A673 (cell line): Measurements from ENCODE around the gene BSPRY. TPM values are rescaled to one million over a fixed set of nuclear protein-coding genes. Genes with fewer than 3 reads are reported as not detected.

Experiments used
- BruUV-seq: library from RNA; stranded (reverse); fragments of 400-500 nt; replicated peaks from 2 replicates; lab custom pipeline; 2021; lab: Mats Ljungman, UMichigan
- CTCF ChIA-PET: fragments of 300-600 bp; sonication (Branson Sonifier 250); formaldehyde crosslinking; loops from one replicate; lab custom pipeline; 2022; ENCODE audit warnings: antibody characterized with exemption; lab: Charles Lee
- POLR2A ChIA-PET: fragments of 300-600 bp; sonication (Branson Sonifier 250); formaldehyde crosslinking; loops from one replicate; lab custom pipeline; 2022; ENCODE audit warnings: antibody characterized with exemption; ENCODE audit not compliant: low non-redundant PET; lab: Charles Lee
- DNase-seq: peaks from one replicate; pipeline ENCODE4 v3.0.0-alpha.2; 2015; ENCODE audit warnings: low spot score
- H3K27ac ChIP-seq: fragments of 200-600 bp; sonication (generic); 2 replicates; pipeline ENCODE4 v1.5.1; 2016; ENCODE audit warnings: mixed run types, low read depth, mild to moderate bottlenecking, mixed read lengths, antibody characterized with exemption, low read length; ENCODE audit not compliant: poor library complexity, severe bottlenecking
- H3K27me3 ChIP-seq: fragments of 200-600 bp; sonication (generic); replicated peaks from 2 replicates; pipeline ENCODE4 v1.6.1; 2017; ENCODE audit warnings: mixed run types, low read depth, mild to moderate bottlenecking, mixed read lengths, antibody characterized with exemption, low read length; ENCODE audit not compliant: insufficient read depth, poor library complexity
- H3K36me3 ChIP-seq: fragments of 200-600 bp; sonication (generic); 2 replicates; pipeline ENCODE4 v1.6.1; 2016; ENCODE audit warnings: mixed run types, mild to moderate bottlenecking, mixed read lengths, antibody characterized with exemption, low read length; ENCODE audit not compliant: insufficient read depth, poor library complexity, severe bottlenecking
- H3K4me1 ChIP-seq: fragments of 200-600 bp; sonication (generic); 2 replicates; pipeline ENCODE4 v1.6.1; 2017; ENCODE audit warnings: mixed run types, mild to moderate bottlenecking, mixed read lengths, antibody characterized with exemption, low read length; ENCODE audit not compliant: insufficient read depth, poor library complexity, severe bottlenecking
- H3K4me3 ChIP-seq: fragments of 200-600 bp; sonication (generic); 2 replicates; pipeline ENCODE4 v1.5.1; 2016; ENCODE audit warnings: low read depth, mixed run types, mild to moderate bottlenecking, mixed read lengths, low read length; ENCODE audit not compliant: poor library complexity, severe bottlenecking
- H3K9me3 ChIP-seq: fragments of 200-600 bp; sonication (generic); 2 replicates; pipeline ENCODE4 v1.6.1; 2016; ENCODE audit warnings: mixed run types, low read depth, mild to moderate bottlenecking, mixed read lengths, antibody characterized with exemption, low read length; ENCODE audit not compliant: poor library complexity, severe bottlenecking
- EZH2 ChIP-seq: fragments of 200-600 bp; sonication (generic); IDR thresholded peaks from 2 replicates; pipeline ENCODE4 v1.6.1; 2017; ENCODE audit warnings: borderline replicate concordance, low read depth, mild to moderate bottlenecking, mixed read lengths, antibody characterized with exemption, low read length; ENCODE audit not compliant: poor library complexity, severe bottlenecking
- intact Hi-C: fragments of 100-400 bp; cut with micrococcal nuclease; formaldehyde crosslinking; loops from one replicate; pipeline ENCODE4 v1.10.0; 2022; ENCODE audit not compliant: unreplicated experiment
- total RNA-seq: library from RNA; stranded (reverse); gene quantifications from 2 replicates; pipeline ENCODE4 v1.2.3, GENCODE V29; 2021
- TF ChIP-seq, protein P1 (sequence below): fragments of 300-800, 200-600 bp; sonication (generic); conservative IDR thresholded peaks from 2 replicates; pipeline ENCODE4 v1.5.1; 2017; ENCODE audit warnings: low read depth, mild to moderate bottlenecking, antibody characterized with exemption, low read length, moderate library complexity, mixed read lengths

BSPRY gene
- total RNA-seq, 1 experiment from 2014 or later: not detected

DNA sequence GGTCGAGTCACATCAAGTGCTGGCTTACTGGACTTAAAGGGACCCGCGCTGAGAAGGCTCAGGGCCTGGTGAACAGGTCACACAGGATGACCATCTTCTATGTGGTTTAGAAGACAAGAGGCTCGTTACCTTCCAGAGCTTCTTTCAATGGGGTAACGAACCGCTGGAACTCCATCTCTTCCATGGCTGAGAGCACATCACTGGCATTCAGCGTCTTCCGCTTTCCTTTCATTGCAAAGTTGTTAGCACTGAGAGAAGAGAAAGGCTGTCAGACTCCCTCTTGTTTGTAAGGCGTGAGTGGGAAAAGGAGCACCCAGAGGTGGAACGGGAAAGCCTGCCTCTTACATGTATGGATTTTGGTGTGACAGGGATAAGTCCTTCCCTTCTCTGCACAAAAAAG lies 60.1 kb downstream of the BSPRY start:
- POLR2A ChIA-PET: interaction anchor here (0.7 kb wide), 1 partner anchor 46 kb away, joined by 10 read pairs; no protein-coding TSS in a partner anchor
- CTCF ChIA-PET: interaction anchor here (1.1 kb wide), 1 partner anchor 8 kb away, joined by 12 read pairs; the partner anchor contains the start of gene ALAD
- H3K4me1 ChIP-seq: peaks cover 11% of the 10 kb centered on the region
- no peaks in the 10 kb centered on the region for H3K9me3 ChIP-seq
- BruUV-seq: no TSS peak
- peak overlapping the region; percentile 96 for H3K4me3 ChIP-seq
- no peaks in the 10 kb centered on the region for H3K27me3 ChIP-seq
- H3K27ac ChIP-seq: peak overlapping the region; percentile 92
- no peak for DNase-seq
- intact Hi-C loops: loop anchor here (10.0 kb wide), 2 partner anchors 105 to 135 kb away; partner anchors contain the start of genes CDC26, PRPF4 and RNF183
- TF ChIP-seq, protein P1, sequence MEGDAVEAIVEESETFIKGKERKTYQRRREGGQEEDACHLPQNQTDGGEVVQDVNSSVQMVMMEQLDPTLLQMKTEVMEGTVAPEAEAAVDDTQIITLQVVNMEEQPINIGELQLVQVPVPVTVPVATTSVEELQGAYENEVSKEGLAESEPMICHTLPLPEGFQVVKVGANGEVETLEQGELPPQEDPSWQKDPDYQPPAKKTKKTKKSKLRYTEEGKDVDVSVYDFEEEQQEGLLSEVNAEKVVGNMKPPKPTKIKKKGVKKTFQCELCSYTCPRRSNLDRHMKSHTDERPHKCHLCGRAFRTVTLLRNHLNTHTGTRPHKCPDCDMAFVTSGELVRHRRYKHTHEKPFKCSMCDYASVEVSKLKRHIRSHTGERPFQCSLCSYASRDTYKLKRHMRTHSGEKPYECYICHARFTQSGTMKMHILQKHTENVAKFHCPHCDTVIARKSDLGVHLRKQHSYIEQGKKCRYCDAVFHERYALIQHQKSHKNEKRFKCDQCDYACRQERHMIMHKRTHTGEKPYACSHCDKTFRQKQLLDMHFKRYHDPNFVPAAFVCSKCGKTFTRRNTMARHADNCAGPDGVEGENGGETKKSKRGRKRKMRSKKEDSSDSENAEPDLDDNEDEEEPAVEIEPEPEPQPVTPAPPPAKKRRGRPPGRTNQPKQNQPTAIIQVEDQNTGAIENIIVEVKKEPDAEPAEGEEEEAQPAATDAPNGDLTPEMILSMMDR: no peak
- no peak for TF ChIP-seq EZH2
- peaks cover 21% of the 10 kb centered on the region for H3K36me3 ChIP-seq

DNA sequence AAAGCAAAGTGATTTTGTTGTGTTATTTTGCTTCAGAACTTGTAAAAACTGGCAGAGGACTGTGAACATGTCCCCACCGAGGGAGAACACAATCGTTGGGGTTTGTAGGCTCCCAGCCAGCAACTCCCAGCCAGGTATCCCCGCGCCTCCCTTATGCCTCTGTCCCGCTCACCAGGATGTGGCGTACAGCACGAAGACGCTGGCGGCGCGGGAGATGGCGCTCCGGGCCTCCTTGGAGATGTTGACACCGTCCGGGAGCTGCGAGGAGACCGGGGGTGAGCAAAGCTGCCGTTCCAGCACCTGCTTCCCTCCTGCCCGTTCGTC lies 60.5 kb downstream of the BSPRY start:
- Histone ChIP-seq H3K27me3 (no peaks in the 10 kb centered on the region), H3K36me3 (peaks cover 21% of the 10 kb centered on the region), H3K4me3 (peak overlapping the region; percentile 96), H3K9me3 (no peaks in the 10 kb centered on the region), H3K4me1 (peaks cover 11% of the 10 kb centered on the region), H3K27ac (peak overlapping the region; percentile 92)
- ChIA-PET POLR2A (interaction anchor here (0.7 kb wide), 2 partner anchors 11 to 211 kb away, joined by 3 read pairs; no protein-coding TSS in a partner anchor), CTCF (interaction anchor here (1.1 kb wide), 1 partner anchor 8 kb away, joined by 12 read pairs; the partner anchor contains the start of gene ALAD)
- intact Hi-C loops: loop anchor here (10.0 kb wide), 2 partner anchors 105 to 135 kb away; partner anchors contain the start of genes CDC26, PRPF4 and RNF183
- BruUV-seq: no TSS peak
- TF ChIP-seq, protein P1: no peak
- no peak for TF ChIP-seq EZH2
- no peak for DNase-seq

DNA sequence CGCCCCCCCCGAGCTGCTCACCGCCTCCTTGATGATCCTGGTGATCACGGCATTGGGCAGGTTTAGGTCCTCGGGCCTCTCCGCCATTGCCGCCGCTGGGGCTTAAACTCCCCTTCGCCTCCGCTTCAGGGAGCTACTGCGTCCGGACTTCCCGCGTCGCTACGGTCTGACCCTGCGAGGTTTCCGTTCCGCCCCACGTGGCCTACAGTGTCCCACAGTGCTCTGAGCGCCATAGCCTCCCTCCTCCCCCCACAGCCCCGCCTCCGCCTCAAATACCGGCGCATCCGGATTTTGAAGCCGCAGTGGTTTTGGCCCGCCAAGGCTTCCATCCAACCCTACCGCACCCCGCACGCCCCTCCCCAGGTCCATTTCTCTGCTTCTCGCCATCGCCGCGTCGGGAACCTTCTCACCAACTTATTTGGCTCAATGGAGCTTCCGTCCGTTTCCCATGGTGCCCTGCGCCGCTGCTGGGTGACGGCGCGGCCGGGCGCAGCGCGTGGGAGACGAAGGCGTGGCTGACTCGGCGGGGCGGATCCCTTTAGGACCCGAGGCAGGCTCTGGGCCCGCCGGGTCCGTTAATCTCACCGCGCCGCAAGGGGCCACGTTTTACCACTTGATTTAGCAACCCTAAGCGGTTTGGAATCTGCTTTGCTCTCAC lies 61.0 kb downstream of the BSPRY start, which contains the start of the genes C9orf43 and POLE3:
Gene C9orf43 (plus strand): TSS at position 541 of the 658 bp plus-strand sequence. CDS start 2,747 bp downstream, outside the sequence.
Gene POLE3 (minus strand): TSS at position 469 of the 658 bp plus-strand sequence. CDS start 382 bp downstream, at position 87.
- TF ChIP-seq, protein P1: no peak
- no peak for TF ChIP-seq EZH2
- ChIA-PET CTCF (interaction anchor here (1.1 kb wide), 1 partner anchor 9 kb away, joined by 12 read pairs; the partner anchor contains the start of gene ALAD), POLR2A (interaction anchor here (0.7 kb wide), 3 partner anchors 9 to 211 kb away, joined by 3 read pairs; partner anchors contain the start of gene ALAD)
- Histone ChIP-seq H3K4me3 (peak within 1 kb of the TSS; percentile 96), H3K9me3 (no peaks in the 10 kb centered on the region), H3K27ac (peak within 1 kb of the TSS; percentile 92), H3K4me1 (peaks cover 11% of the 10 kb centered on the region), H3K27me3 (no peaks in the 10 kb centered on the region), H3K36me3 (peaks cover 21% of the 10 kb centered on the region)
- BruUV-seq: no TSS peak
- DNase-seq: peak; percentile 98
- intact Hi-C loops: no loop called here
